ENCODE measurements around the gene RASA4B.
"Not testable (repeated sequence)": the region's sequence is repeated elsewhere in the genome, so short reads cannot be mapped to it uniquely, and the experiment has no call there.

RASA4B gene

DNA sequence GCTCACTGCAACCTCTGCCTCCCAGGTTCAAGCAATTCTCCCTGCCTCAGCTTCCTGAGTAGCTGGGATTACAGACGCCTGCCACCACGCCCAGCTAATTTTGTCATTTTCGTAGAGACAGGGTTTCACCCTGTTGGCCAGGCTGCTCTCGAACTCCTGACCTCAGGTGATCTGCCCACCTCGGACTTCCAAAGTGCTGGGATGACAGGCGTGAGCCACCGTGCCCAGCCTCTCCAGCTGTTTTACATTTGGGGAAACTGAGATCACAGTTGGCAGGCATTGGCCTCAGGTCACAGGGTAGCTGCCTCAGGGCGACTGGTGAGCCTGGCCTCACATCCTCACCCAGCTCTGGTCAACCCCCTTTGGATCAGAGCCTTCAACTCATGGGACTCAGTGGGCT is 7.0 kb downstream of the RASA4B start:
- DNase-seq: not testable (repeated sequence)

DNA sequence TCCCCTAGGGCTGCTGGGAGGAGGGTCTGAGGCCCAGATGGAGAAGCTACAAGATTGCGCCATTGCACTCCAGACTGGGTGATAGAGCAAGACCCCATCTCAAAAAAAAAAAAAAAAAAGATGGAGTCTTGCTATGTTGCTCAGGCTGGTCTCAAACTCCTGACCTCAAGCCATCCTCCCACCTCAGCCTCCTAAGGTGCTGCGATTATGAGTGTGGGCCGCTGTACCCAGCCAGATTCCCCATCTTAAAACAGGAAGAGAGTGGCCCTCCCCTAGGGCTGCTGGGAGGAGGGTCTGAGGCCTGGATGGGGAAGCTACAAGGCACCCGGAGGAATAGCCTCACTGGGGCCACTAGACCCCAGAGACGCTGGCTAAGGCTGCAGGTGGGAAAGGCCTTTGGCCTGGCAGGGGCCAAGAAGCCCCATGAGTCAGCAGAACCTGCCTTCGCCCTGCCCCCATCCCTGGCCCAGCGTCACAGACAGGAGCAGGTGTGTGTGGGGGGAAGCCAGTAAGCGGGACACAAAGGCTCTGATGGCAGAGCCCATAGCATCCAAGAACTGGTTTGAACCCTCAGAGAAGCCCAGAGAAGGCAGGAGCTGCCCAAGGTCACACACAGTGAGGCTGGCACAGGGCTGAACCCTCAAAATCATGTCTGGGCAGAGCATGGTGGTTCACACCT is 10.0 kb downstream of the RASA4B start:
- not testable (repeated sequence) for DNase-seq

DNA sequence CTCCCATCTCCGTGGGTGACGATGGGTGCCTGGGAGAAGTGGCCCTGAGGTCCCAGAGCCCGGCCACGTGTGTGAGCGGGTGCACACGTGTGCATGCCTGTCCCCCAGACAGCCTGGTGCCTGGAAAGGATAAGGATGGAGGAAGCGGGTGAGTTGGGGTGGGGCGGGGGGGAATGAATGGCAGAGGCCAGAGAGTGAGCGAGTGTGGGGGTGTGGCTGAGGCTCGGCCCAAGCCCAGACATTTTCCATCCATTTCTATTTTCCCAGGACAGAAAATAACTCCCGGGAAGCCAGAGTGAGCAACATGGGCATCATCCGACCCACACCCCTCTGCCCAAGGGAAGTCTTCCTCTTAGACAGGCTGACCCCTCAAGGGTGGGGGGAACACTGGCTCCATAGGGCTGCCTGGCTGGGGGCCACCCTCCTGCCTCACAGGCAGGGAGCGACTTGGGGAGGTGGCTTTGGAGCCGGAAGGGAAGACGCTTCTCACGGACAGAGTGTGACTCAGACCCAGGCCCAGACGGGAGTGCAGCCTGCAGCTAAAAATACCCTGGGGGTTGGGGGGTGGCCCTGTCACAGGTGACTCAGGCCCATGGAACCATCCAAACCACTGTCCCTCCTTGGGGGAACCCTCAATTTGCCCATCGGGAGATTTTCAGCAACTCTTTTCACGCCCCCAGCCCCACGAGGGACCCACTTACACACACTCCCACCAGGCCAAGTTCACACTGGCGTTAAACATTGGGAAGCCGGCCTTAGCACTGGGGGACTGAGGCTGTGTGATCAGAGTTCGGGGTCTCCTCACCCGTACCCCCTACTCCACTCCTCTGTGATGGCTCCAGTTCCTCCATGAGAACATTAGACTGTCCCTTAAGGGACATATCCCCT is 12.0 kb downstream of the RASA4B start:
- DNase-seq: not testable (repeated sequence)

DNA sequence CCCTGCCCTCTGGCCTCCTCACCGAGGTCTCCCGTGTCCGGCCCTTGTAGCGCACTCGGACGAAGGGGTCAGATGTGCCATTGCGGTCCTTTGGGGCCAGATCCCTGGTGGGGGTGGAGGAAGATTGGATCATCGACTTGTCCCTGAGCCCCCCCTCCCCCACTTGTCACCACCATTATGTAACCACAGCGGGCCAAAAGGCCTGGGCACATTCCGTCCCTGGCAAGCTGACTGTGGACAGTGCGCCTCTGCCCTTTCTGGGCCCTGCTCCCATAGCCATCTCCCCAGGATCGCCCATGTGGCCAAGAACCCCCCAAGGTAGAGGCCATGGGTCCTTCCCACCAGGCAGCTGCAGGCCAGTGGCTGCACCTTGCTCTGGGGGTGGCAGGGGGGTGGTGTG is 14.4 kb downstream of the RASA4B start:
- not testable (repeated sequence) for DNase-seq

GRCh38 chr7:102498321-102498720 is 19.3 kb downstream of the RASA4B start:
- DNase-seq: not testable (repeated sequence)

DNA sequence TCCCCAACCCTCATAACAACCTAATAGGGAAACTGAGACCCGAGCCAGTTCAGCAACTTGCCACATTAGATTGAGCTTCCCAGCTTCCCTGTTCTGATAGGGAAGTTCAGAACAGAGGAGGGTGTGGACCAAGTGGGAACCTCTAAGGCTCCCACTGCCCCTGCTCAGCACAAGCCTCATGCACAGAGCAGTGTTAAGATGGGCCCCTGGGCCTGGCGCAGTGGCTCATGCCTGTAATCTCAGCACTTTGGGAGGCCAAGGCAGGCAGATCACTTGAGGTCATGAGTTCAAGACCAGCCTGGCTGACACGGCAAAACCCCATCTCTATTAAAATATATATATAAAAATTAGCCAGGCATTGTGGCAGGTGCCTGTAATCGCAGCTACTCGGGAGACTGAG is 20.3 kb downstream of the RASA4B start:
- DNase-seq: not testable (repeated sequence)

- DNase-seq: not testable (repeated sequence)
Measured at GRCh38 chr7:102496861-102497260, 20.7 kb downstream of the RASA4B start.

GRCh38 chr7:102494473-102495149 is 23.0 kb downstream of the RASA4B start:
- not testable (repeated sequence) for DNase-seq

DNA sequence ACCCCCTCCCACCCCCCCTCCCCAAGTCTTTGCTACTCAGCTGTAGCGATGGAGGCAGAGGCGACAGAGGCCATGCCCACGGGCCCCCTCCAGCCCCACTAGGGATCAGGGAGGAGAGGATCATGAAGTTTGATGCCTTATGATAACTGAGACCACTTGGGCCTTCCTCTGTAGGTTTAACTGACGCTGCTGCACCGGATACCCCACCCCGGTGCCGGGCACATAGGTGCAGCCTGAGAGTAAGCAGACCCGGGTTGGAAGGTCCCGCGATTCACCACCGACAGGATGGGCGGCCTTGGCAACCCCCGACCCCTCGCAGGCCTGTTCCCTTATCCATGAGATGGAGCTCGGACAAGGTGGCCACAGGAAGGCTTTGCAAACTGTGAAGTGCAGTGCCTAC is 23.6 kb downstream of the RASA4B start:
- not testable (repeated sequence) for DNase-seq

- not testable (repeated sequence) for DNase-seq
Measured at GRCh38 chr7:102493220-102493935, 24.2 kb downstream of the RASA4B start.

DNA sequence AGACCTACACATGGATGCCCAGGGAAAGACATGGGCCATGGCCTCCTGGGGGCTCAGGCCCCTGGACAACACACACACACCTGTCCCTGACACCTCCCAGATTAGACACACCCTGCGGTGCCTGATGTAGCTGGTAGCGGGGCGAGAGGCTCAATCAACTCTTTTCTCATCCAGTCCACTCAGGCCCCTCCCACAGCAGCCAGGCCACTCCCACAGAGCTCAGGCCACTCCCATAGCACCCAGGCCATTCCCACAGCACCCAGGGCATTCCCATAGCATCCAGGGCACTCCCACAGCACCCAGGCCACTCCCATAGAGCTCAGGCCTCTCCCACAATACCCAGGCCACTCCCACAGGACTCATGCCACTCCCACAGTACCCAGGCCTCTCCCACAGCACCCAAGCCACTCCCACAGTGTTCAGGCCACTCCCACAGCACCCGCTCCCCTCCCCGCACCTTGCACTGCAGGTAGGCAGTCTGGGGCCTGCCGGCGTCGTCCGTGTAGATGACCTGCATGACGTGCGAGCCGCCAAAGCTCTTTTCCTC is 27.0 kb downstream of the RASA4B start:
- not testable (repeated sequence) for DNase-seq

DNA sequence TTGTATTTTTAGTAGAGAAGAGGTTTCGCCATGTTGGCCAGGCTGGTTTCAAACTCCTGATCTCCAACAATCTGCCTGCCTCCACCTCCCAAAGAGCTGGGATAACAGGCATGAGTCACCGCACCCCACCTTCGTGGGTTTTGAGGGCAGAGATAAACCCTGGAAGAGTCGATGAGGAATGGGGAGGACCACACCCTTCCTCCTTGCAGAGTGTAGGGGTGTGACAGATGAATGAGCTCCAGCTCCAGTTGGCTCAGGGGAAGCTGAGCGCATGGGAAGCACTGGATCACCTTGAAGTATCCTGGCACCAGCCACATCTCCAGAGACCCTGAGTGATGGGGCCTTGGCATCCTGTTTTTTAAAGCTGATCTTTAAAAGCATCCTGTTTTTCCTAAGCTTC is 33.3 kb downstream of the RASA4B start:
- DNase-seq: not testable (repeated sequence)

GRCh38 chr7:102481962-102482361 is 35.6 kb downstream of the RASA4B start:
- DNase-seq: not testable (repeated sequence)

- DNase-seq: not testable (repeated sequence)
Measured at GRCh38 chr7:102479982-102480637, 37.5 kb downstream of the RASA4B start.

DNA sequence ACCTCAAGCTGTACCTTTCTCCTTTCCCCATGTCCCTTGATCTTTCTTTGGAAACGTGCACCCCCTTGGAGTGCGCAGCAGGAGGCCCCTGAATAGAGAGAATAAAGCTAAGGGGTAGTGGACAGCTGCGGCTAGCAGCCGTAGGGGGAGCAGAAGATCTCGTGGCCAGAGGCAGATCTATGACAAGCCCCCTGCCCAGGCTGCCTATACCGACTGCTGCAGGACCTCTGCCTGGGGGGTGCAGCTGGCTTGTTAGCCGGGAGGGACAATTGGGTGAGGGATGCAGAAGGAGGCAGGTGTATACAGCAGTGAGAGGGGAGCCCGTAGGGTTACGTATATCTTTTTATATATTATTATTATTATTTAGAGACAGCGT is 38.4 kb downstream of the RASA4B start:
- DNase-seq: not testable (repeated sequence)

DNA sequence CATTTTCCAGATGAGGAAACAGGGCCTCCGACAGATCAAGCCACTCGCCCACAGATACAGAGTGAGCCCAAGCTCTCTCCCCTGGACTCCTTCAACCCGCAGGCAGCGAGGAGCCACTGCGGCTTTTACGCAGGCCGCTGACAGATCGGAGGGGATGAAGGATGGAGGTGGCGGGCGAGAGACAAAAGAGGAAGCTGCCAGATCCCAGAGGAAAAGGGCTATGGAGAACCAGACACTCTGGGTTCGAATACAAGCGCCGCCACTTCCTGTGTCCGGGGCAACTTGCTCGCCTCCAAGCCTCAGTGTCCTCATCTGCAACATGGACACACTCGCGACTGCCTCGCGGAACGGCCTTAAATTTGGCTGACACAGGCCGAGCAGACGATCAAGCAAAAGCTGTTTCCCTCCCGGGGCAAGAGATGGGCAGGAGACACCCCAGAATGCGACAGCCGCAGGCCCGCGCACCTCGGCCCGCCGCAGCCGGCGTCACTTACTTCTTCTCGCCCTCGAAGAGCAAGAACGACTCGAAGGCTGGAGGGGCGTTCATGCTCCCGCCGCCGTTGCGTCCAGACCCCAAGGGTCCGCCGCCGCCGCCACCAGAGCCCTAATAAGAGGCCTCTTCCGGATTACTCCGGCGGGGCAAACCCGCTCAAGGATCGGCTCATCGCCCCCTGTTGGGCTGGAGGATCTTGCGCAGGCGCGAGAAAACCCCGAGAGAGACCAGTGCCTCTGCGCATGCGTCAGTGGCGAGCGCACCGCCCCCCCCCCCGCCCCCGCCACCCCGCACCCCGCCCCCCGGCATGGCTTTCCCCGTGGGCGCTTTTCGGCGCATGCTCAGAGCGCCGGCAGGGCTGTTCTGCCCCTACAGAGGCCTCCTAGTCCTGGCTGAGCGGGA is 39.0 kb downstream of the RASA4B start, which contains the start of gene POLR2J:
Gene POLR2J (minus strand): TSS at position 609 of the 895 bp plus-strand sequence. CDS start 62 bp downstream, at position 547.
- DNase-seq: peak; percentile 39

DNA sequence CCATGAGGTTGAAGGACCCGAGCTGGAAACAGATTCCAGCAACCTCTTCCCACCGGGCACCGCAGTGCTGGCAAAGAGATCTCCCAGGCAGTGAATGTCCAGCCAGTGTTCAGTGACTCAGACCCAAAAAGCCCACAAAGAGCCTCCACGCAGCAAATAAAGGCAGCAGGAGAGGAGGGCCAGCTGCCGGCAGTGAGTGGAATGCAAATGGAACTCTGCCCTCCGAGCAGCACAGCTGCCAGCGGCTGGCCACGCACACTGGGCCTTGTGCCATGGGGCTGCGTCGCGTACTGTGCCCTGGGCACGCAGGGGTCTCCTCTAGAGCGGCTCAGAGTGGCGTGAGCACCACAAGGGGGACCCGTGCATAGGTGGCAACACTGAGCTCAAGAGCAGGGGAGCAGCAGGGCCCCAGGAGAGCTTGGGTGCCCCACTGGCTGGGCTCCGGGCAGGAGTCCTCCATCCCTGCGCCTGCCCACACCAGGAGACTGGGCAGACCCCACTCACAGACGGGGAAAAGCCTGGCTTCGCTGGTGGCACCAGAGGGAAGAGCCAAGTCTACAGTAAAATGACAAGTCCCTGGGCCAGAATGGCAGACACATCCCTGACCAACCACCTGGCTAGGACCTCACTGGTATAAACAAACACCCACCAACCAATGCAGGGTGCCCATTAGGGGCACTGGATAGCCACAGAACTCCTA is 42.7 kb downstream of the RASA4B start:
- not testable (repeated sequence) for DNase-seq

GRCh38 chr7:102474116-102474515 is 43.5 kb downstream of the RASA4B start:
- not testable (repeated sequence) for DNase-seq

- DNase-seq: no peak
Measured at GRCh38 chr7:102473271-102473991, 44.1 kb downstream of the RASA4B start.
